Measurements from ENCODE around the gene PNPLA8. TPM values are rescaled to one million over a fixed set of nuclear protein-coding genes. Genes with fewer than 3 reads are reported as not detected.

The PNPLA8 gene
- total and polyA plus RNA-seq, 2 donors (not counting 3 experiments of a cell fraction or from before 2014, with no cell fraction given) = 5.9 to 19.9 TPM

GRCh38 chr7:108565987-108566386, 40.1 kb upstream of the PNPLA8 start:
- no TSS peak for BruUV-seq (replicated peaks)
- Histone ChIP-seq H3K4me2 (ENCODE audit: insufficient read depth, low read length) (no peak overlapping the region), H2AFZ (ENCODE audit: low read depth, low read length) (no peak overlapping the region), H3K27ac (ENCODE audit: insufficient read depth, low read depth, low read length) (no peak overlapping the region), H3K9me1 (replicated peaks; ENCODE audit: control insufficient read depth, extremely low read depth, insufficient read depth, low read length) (no peaks in the 10 kb centered on the region), H3K9me3 (replicated peaks; ENCODE audit: control insufficient read depth, insufficient read depth, low read length) (no peaks in the 10 kb centered on the region), H4K20me1 (replicated peaks; ENCODE audit: control insufficient read depth, extremely low read depth, insufficient read depth, low read length) (no peaks in the 10 kb centered on the region), H3K9ac (replicated peaks; ENCODE audit: extremely low read depth, insufficient read depth, low read length) (no peak overlapping the region), H3K27me3 (ENCODE audit: control insufficient read depth in 2 of 2, insufficient read depth in 2 of 2, low read length in 2 of 2) (no peaks in the 10 kb centered on the region), H3K36me3 (ENCODE audit: control insufficient read depth in 2 of 2, extremely low read depth in 1 of 2, insufficient read depth in 2 of 2, low read length in 2 of 2) (no peaks in the 10 kb centered on the region), H3K79me2 (ENCODE audit: control insufficient read depth, insufficient read depth, low read length) (peaks cover 19% of the 10 kb centered on the region), H3K4me3 (replicated peaks in 1 of 3; ENCODE audit: insufficient read depth in 1 of 3, low read depth in 1 of 3, low read length in 3 of 3) (no peak overlapping the region), H3K4me1 (ENCODE audit: control insufficient read depth, extremely low read depth, insufficient read depth, low read length) (peaks cover 28% of the 10 kb centered on the region)
- dilution Hi-C loops (cut with MboI; ENCODE audit: extremely low pct_ligation_motif_present, low sequenced_read_pairs) = no loop called here
- TF ChIP-seq MAX (IDR thresholded peaks at IDR 0.05; ENCODE audit: insufficient read depth, insufficient read length) = no peak
- no peak for TF ChIP-seq GATA2 (IDR thresholded peaks at IDR 0.05; ENCODE audit: insufficient read depth, insufficient read length, low read depth, low read length)
- no peak for TF ChIP-seq CTCF (IDR thresholded peaks at IDR 0.05; ENCODE audit: extremely low read depth in 1 of 2, insufficient read depth in 1 of 2, low read depth in 1 of 2, low read length in 2 of 2)
- no peak for TF ChIP-seq POLR2A (IDR thresholded peaks at IDR 0.05; ENCODE audit: low read depth, low read length)
- TF ChIP-seq FOS (IDR thresholded peaks at IDR 0.05; ENCODE audit: borderline replicate concordance, insufficient read depth, low read length) = no peak
- no peak for TF ChIP-seq EZH2 (IDR thresholded peaks at IDR 0.05; ENCODE audit: borderline replicate concordance, low read depth, low read length, severe bottlenecking)
- no peak for TF ChIP-seq MYC (IDR thresholded peaks at IDR 0.05; ENCODE audit: low read depth, low read length)
- no peak for TF ChIP-seq JUN (IDR thresholded peaks at IDR 0.05; ENCODE audit: borderline replicate concordance, insufficient read depth, insufficient read length, low read depth)
- TF ChIP-seq POLR2AphosphoS5 (IDR thresholded peaks at IDR 0.05; ENCODE audit: insufficient read depth, low read depth, low read length) = no peak
- ChIA-PET CTCF (no interaction called here), POLR2A (no interaction called here)
- intact Hi-C loops (cut with micrococcal nuclease) = no loop called here
- FAIRE-seq (peak; percentile 59), DNase-seq (ENCODE audit: low read depth, low spot score) (no peak)

All from endothelial cell of umbilical vein (primary cell).